VCaP (cell line): Measurements from ENCODE around the gene CYGB.

ENCODE experiments used
- H3K27ac ChIP-seq: fragments of 450-650 bp; 2 replicates; pipeline ENCODE4 v1.5.1; 2017
- TF ChIP-seq, protein P1 (sequence below): fragments of 450-650 bp; conservative IDR thresholded peaks from 2 replicates; pipeline ENCODE4 v1.5.1; 2017; ENCODE audit warnings: mild to moderate bottlenecking, moderate library complexity

The CYGB gene

DNA sequence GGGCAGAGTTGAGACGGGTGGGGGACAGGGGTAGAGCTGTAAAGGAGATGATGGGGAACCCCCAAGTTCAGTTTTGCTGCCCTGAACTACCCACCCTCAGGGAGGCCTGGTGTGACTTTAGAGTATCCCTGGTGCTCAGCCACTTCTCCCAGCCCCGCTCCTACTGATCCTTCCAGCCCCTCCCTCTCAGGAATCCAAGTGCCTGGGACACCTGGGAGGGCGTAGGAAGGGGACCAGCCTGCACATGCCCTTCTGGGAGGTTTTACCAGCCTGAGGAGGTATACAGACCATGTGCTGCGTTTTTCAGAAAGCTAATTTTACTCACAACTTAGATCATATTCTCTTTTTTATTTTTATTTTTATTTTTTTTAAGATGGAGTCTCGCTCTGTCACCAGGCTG, 44.0 kb upstream of the CYGB start:
- TF ChIP-seq, protein P1, sequence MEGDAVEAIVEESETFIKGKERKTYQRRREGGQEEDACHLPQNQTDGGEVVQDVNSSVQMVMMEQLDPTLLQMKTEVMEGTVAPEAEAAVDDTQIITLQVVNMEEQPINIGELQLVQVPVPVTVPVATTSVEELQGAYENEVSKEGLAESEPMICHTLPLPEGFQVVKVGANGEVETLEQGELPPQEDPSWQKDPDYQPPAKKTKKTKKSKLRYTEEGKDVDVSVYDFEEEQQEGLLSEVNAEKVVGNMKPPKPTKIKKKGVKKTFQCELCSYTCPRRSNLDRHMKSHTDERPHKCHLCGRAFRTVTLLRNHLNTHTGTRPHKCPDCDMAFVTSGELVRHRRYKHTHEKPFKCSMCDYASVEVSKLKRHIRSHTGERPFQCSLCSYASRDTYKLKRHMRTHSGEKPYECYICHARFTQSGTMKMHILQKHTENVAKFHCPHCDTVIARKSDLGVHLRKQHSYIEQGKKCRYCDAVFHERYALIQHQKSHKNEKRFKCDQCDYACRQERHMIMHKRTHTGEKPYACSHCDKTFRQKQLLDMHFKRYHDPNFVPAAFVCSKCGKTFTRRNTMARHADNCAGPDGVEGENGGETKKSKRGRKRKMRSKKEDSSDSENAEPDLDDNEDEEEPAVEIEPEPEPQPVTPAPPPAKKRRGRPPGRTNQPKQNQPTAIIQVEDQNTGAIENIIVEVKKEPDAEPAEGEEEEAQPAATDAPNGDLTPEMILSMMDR: no peak
- H3K27ac ChIP-seq: no peak overlapping the region

DNA sequence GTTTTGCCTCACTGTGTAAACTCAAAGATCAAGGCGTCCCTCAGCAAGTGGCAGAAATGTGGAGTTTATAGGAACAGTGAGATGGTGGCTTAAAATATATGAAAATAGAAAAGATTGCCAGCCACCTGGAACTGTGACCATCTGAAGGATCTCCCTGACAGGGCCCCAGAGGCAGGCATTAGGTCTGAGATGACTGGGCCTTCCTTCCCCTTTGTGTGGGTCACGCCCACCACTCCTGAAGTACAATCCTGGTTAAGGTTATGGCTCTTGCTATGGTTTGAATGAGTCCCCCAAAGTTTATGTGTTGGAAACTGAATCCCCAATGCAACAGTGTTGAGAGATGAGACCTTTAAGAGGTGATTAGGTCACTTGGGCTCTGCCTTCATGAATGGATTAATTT, 41.8 kb upstream of the CYGB start:
- no peak overlapping the region for H3K27ac ChIP-seq
- TF ChIP-seq, protein P1: no peak

DNA sequence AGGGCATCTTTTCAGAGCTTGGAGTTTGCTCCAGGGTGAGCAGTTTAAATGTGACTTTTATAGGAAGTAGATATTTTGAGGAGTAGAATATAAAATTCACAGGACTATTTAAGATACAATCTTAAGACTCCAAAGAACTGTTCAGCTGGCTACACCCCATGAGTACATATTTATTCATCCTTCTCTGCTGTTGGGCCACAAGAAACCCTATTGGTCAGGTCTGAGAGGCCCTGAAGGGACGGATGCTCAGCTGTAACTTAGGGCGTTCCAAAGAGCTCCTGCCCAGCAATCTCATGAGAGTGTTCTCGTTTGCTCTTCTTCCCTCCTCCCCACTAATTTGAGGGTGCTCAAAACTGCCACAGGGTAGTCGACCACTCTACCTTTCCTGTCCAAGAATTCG, 40.9 kb upstream of the CYGB start:
- no peak overlapping the region for H3K27ac ChIP-seq
- TF ChIP-seq, protein P1: no peak

DNA sequence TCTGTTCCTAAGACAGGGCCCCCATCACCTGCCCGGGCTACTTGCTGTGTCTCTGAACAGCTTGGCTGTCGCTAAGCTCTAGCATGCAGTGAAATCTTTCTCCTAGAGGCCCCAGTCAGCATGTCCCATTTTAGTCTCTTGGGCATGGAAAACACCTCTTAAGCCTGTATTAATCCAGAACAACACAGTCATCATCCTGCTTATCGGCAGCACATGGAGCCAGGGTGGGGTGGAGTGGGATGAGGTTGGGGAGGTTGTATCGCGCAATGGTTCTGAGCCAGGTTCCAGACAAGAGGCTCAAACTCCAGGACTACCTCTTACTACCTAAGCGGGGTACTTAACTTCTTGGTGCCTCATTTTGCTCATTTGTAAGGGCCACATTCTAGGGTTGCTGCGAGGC, 40.4 kb upstream of the CYGB start:
- H3K27ac ChIP-seq: no peak overlapping the region

DNA sequence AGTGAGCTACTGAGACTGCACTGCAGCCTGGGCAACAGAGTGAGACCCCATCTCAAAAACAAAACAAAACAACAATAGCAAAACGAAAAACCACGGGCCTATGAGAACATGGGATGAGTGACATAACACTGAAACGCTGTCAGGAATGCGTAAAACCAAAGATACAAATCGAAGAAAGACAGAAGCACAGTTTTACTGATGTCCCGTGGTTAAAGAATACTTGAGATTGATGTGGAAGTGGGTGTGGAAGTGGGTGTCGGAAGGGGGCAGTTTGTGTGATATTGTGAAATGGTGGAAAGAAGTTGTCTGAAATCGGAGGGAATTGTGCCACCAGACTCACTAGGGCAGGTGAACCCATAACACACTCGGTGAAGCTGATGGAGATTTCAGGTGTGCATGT, 38.7 kb upstream of the CYGB start:
- TF ChIP-seq, protein P1: no peak
- H3K27ac ChIP-seq: no peak overlapping the region

More for the DNA sequence above, 40.4 kb upstream of the CYGB start:
- TF ChIP-seq, protein P1: no peak

DNA sequence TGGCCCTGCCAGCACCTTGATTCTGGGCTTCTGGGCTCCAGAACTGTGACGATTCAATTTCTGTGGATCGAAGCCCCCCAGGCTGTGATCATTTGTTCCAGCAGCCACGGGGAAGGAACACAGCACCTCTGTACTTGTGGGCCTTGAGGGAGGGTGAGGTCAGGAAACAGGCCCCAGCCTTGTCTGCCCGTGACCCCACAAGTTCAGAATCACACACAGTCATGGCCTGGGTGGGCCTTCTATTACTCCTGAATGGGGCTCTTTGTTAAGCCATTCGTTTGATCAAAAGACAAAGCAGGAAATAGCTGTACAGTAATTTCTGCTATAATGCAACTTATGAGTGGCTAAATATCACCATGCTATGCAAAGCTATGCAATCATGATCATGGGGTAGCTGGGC, 38.1 kb upstream of the CYGB start:
- TF ChIP-seq, protein P1: no peak
- H3K27ac ChIP-seq: no peak overlapping the region

DNA sequence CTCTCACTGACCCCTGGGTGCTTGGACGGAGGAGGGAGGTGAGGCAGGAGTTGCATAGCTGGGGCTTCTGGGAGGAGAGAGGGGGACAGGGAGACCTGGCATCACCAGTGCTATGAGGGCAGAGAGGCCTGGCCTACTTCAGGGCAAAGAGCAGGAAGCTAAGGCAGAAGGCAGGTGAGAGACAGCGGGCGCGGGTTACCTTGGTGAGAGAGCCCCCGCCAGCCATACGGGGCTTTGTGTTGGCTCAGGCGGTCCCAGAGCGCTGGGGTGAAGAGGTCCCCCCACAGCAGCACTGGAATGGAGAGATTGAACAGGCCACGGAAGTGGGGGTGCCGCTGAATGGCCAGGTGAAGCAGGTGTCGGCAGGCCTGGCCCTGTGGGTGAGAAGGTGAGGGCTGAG, 36.7 kb upstream of the CYGB start:
- TF ChIP-seq, protein P1: no peak
- H3K27ac ChIP-seq: no peak overlapping the region

DNA sequence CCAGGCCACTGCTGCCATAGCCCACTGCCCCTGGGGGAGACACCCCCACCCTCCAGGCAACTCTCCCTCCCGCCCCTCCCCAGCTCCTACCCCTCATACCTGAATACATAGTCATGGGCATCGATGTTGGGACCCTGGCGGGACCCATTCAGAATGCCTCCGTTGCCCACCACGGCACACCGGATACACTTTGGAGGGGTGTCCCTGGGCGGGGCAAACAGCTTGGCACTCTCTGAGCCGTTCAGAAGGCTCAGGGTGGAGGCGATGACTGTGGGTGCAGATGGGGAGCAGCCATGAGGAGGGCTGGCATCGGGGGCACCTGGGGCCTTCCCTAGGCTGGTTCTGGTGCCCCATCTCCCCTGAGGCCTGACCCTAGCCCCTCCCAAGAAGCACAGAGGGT, 35.6 kb upstream of the CYGB start:
- TF ChIP-seq, protein P1: no peak

More for the DNA sequence above, 35.6 kb upstream of the CYGB start:
- H3K27ac ChIP-seq: no peak overlapping the region
